Activated naive CD4-positive, alpha-beta T cell treated with anti-CD3 and anti-CD28 coated beads, Interleukin-2, amount 50 U/mL, for 16 hours (primary cell): Measurements from ENCODE around the gene DLG2.
"Not testable (repeated sequence)": the region's sequence is repeated elsewhere in the genome, so short reads cannot be mapped to it uniquely, and the experiment has no call there.

Experiments
- DNase-seq: peaks from one replicate; pipeline ENCODE4 v3.0.0-alpha.2; 2020

Gene DLG2

GRCh38 chr11:83801799-83802198 lies 1825.3 kb downstream of the DLG2 start:
- no peak for DNase-seq

DNA sequence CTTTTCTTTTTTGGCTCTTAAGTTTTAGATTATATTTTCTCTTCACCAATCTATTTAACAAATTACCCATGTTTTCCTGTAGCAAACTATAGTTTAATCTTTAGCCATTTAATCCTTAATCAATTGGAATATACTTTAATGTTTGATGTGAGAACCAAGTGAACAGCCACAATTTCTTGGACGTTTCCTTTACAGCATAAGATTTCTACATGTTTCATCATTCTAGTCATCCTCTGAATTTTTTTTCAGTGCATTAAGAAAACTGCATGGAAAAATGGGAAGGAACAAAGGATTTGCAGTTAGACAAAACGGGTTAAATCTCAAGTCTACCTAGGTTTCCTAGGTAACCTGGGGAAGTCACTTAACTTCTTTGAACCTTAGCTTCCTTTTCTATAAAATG lies 1833.8 kb downstream of the DLG2 start:
- DNase-seq, result no peak

GRCh38 chr11:83791557-83791956 lies 1835.6 kb downstream of the DLG2 start:
- no peak for DNase-seq

DNA sequence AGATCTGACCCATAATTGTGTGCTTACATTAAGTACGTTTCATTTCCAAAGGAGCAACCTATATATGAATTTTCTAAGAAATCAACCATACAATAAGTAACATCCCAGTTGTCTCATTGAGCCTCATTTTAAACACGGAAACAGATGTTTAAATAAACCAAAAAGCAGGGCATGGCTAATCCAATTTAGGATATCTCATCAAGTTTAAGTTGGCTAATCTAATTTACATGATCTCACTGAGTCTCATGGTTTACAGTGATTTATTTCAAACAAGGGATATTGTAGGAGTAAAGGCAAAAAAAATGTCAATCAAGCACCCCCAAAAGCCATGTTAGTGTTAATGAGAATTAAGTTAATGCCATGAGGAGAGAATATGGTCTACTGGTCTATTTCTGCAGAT lies 1841.2 kb downstream of the DLG2 start:
- no peak for DNase-seq

DNA sequence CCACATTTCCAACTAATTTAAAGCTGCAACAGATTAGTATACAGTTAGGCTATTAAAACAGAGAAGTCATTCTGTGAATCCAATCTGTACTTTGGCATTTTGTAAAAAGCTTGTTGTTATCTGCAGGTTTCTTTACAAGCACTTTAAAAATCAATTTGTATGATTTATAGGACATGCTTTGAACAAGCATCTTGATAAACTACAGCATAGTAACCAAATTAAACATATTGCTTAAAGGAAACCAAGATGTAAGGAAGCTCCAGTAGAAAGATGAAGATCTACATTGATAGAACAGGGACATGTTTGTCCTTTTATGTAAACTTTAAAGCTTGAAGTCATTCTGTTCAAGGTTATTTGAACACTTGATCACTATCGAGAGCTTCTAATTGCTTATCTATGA lies 1842.7 kb downstream of the DLG2 start:
- no peak for DNase-seq

GRCh38 chr11:83782329-83782728 lies 1844.8 kb downstream of the DLG2 start:
- no peak for DNase-seq

DNA sequence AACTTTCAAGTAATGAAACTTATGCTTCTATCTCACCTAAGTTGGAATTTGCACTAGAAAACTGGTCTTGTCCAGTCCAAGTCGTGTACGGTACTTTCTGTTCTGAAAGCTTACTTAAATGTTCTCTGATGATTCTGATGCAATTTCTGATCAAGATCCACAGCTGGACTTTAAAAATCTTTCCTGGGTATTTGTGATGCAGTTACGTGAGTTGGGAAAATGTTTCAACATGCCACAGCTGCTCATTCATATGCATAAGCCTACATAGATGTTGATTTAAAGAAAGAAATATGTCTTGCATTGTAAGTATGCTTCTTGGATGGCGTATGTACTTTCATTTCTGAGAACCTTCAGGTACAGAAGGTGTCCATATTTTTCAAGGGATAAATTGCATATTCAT lies 1847.3 kb downstream of the DLG2 start:
- no peak for DNase-seq

GRCh38 chr11:83778596-83778995 lies 1848.5 kb downstream of the DLG2 start:
- DNase-seq, result no peak

- DNase-seq, result no peak
Measured at GRCh38 chr11:83773950-83774880, 1852.9 kb downstream of the DLG2 start.

DNA sequence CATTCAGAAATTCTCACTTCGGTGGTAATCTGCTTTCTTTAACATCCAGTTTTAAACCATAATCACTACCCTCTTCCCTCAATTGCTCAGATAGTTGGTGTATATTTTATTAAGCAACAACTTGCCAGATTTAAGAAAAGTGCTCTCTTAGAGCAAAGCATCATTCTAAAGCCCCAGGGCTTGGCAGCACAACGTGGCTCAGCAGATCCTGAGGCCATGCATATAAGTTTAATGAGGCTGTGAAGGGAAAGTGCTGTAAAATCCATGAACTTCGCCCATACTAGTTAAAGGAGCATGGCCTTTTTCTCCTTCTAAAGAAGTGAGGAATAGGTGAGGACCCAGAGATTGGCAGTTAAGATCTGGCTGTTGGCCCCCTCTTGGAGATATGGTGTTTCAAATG lies 1858.7 kb downstream of the DLG2 start:
- DNase-seq, result no peak

DNA sequence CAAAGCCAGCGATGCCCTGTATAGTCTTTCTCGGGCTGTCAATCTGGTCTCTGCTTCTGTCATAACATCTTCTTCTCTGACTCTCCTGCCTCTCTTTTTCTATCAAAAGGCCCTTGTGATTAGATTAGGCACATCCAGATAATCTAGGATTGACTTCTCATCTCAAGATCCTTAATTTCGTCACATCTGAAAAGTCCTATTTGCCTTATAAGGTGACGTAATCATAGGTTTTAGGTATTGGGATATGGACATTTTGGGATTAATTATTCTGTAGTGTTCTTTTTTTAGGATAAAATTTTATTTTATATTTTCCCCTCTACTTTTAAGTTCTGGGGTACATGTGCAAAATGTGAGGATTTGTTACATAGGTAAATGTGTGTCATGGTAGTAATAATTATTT lies 1860.2 kb downstream of the DLG2 start:
- no peak for DNase-seq

DNA sequence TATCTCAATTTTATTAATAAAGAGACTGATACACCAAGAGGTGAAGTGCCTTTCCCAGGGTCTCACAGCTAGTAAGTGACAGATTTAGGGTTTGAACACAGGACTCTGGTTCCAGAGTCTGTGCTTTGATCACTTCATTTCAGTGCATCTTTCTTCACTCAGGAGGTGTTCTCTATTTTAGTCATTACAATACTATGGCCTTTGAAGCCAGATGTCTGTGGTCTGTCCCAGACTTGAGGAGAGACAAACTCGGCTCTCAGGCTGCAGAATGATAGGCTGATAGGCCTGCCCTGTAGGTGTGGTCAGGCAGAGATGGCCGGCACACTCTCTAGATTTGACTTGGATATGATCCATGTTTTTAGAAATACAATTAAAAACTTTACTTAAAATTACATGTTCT lies 1862.5 kb downstream of the DLG2 start:
- no peak for DNase-seq

GRCh38 chr11:83760932-83761331 lies 1866.2 kb downstream of the DLG2 start:
- no peak for DNase-seq

- no peak for DNase-seq
Measured at GRCh38 chr11:83759148-83759547, 1868.0 kb downstream of the DLG2 start.

DNA sequence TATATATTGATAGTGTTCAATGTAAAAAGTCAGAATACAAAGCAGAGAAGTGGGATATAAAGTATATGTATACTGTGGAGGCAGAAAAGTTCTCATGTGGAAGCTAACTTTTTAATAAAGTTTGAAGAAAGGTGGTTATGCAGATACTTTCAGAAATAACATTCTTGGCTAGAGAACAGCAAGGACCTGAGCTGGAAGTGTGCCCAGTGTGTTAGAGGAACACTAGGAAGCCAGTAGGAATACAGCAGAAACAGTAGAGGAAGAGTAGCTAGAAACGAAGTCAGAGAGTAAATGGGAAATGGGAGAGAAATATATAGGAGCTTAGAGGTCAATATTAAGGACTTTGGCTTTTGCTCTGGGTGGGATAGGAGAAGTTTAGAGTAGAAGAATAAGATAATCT lies 1876.1 kb downstream of the DLG2 start:
- DNase-seq, result no peak

- no peak for DNase-seq
Measured at GRCh38 chr11:83746921-83747585, 1880.1 kb downstream of the DLG2 start.

DNA sequence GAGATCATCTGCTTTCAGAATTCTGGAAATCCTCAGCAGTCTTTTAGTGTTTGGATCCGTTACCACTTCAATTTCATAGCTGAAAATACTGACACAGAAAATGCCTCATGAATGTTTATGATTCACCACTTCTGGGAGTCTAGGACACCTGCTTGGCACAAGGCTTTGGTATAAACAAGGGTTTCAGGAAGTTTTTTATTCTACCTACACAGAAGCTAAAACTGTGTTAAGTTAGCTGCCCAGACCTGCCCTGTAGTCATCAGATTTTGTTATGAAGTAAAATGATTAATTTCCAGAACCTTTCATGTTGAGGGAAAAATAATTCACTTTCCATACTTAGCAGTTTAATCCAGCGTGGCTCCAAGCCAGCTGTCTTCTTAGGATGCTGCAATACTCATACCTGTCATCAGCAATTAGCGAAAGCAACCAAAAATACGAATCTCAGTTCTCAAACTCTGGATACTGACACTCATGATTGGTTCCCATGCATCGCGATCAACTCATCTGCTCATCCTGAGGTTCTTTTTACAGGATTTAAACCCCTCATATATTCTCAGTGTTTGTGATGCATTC lies 1882.4 kb downstream of the DLG2 start:
- no peak for DNase-seq

DNA sequence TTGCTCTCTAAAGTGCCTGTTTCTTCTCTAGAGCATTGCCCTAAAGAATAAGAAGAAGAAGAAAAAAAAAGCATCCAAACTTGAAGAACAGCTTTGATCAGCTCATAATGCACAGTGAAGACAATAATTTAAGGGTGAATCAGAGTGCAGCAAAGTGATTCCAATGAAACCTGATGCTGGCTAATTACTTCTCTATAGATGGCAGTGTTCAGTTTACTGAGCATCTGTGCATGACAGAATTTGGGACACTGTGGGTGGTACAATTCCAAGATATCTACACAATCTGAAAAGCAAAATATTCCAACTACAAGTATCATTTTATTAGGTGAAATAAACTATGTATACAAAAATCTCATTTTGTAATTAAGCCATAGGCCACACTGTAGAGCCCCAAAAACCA lies 1890.5 kb downstream of the DLG2 start:
- DNase-seq, result no peak

DNA sequence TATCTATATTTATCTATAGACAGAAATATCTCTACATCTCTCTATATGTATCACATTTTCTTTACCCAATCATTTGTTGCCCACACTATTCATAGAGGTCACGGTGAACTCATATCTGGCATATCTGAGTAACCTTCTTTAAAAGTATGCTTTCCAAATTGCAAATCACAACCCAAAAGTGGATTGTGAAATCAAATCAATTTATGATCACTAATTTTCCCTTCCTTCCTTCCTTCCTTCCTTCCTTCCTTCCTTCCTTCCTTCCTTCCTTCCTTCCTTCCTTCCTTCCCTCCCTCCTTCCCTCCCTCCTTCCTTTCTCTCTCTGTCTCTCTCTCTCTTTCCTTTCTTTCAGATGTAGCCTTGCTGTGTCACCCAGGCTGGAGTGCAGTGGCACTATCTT lies 1893.0 kb downstream of the DLG2 start:
- no peak for DNase-seq

- DNase-seq, result not testable (repeated sequence)
Measured at GRCh38 chr11:83731288-83731687, 1895.9 kb downstream of the DLG2 start.

DNA sequence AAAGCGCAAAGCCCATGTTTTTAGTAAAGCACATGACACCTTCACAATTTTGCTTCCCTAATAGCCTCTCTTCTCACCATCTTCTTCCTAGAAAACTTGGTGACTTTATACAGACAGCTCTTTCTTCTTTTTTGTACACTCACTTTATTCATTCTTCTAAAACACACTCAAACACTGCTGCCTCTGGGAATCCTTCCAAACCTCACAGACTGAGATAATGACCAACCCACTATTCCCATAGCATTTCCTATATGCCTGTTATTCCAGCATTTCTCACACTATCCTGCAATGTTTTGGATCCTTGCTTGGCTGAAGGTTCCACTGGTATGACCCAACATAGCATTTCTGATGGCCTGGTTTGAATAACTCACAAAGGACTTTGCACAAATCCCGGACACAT lies 1898.9 kb downstream of the DLG2 start:
- DNase-seq, result no peak

- DNase-seq, result no peak
Measured at GRCh38 chr11:83727251-83727650, 1899.9 kb downstream of the DLG2 start.

DNA sequence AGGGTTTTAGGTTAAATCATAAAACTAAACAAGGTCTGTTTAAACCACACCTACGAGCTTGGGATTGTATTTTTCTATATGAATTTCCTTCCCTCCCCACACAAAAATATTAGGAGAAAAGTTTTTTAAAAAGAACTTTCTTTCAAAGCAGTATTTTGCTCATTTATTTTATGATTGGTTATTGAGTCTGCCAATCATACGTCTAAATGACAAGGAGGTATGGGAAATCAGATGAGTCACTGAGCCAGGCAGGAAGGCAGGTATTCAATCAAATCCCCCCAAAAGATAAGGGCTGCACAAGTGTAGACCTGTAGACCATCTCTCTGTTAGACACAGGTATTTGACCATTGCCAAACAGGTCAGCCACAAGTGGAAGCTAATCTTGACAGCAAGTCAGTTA lies 1900.8 kb downstream of the DLG2 start:
- no peak for DNase-seq

- no peak for DNase-seq
Measured at GRCh38 chr11:83725728-83726127, 1901.4 kb downstream of the DLG2 start.
